HCT116 (cell line): ENCODE measurements around the gene CLCN4. TPM values are rescaled to one million over a fixed set of nuclear protein-coding genes. Genes with fewer than 3 reads are reported as not detected.

Experiments used
- ATAC-seq: fragments of 200-7000 bp; cut with Tn5 transposase; 2 replicates; pipeline ENCODE4 v1.9.1; 2020; ENCODE audit warnings: mild to moderate bottlenecking, moderate library complexity
- BruUV-seq: library from RNA; stranded (reverse); fragments of 400-500 nt; replicated peaks from 2 replicates; lab custom pipeline; 2021; lab: Mats Ljungman, UMichigan
- CTCF ChIA-PET: fragments of 300-600 bp; sonication (Branson Sonifier 250); formaldehyde crosslinking; loops from one replicate; lab custom pipeline; 2021; ENCODE audit warnings: antibody characterized with exemption; lab: Charles Lee
- POLR2A ChIA-PET: fragments of 300-600, 350-600 bp; sonication (Branson Sonifier 250); formaldehyde crosslinking; loops from one replicate; lab custom pipeline; 2021; ENCODE audit warnings: antibody characterized with exemption; lab: Charles Lee
- RAD21 ChIA-PET, 2 experiments: fragments of 300-600 bp; sonication (Branson Sonifier 250); formaldehyde crosslinking; loops; one replicate each; lab custom pipeline; 2023; ENCODE audit warnings: low total read pairs in 2 of 2; ENCODE audit not compliant: uncharacterized antibody in 2 of 2, unreplicated experiment in 2 of 2, low non-redundant PET in 1 of 2; lab: Charles Lee
- DNase-seq: peaks from one replicate; pipeline ENCODE4 v3.0.0-alpha.2; 2010; ENCODE audit warnings: low read depth, low spot score
- H2AFZ ChIP-seq: fragments of 200-600 bp; shearing (Covaris generic), sonication (generic); 2 replicates; pipeline ENCODE4 v1.6.1; 2017; ENCODE audit warnings: low read depth, mixed run types, mixed read lengths, antibody characterized with exemption, low read length; ENCODE audit not compliant: poor library complexity, severe bottlenecking
- H3K27ac ChIP-seq: 2 replicates; pipeline ENCODE4 v1.5.1; 2012; ENCODE audit warnings: low read depth, low read length
- H3K27me3 ChIP-seq: fragments of 200-600 bp; sonication (generic); 2 replicates; pipeline ENCODE4 v1.6.1; 2016; ENCODE audit warnings: mixed run types, low read length, mixed read lengths; ENCODE audit not compliant: insufficient read depth
- H3K36me3 ChIP-seq, 2 experiments: fragments of 200-500 bp in 1 of 2; fragments of 200-600 bp in 1 of 2; sonication (Bioruptor generic) in 1 of 2; sonication (generic) in 1 of 2; 2 replicates each; pipeline versions ENCODE4 v1.5.1 to v1.6.1; 2014 to 2016; ENCODE audit warnings: low read length in 2 of 2, inconsistent platforms in 1 of 2, mixed read lengths in 1 of 2, mixed run types in 1 of 2; ENCODE audit not compliant: insufficient read depth in 2 of 2, control insufficient read depth in 1 of 2
- H3K4me1 ChIP-seq, 2 experiments: fragments of 200-600 bp in 1 of 2; sonication (generic) in 1 of 2; 2 replicates each; pipeline versions ENCODE4 v1.5.1 to v1.6.1; 2012 to 2017; ENCODE audit warnings: low read length in 2 of 2, inconsistent platforms in 1 of 2, mild to moderate bottlenecking in 1 of 2, mixed read lengths in 1 of 2, mixed run types in 1 of 2, moderate library complexity in 1 of 2; ENCODE audit not compliant: insufficient read depth in 2 of 2, control insufficient read depth in 1 of 2
- H3K4me2 ChIP-seq: fragments of 200-600 bp; sonication (generic); 2 replicates; pipeline ENCODE4 v1.6.1; 2017; ENCODE audit warnings: mixed run types, low read length, mixed read lengths
- H3K4me3 ChIP-seq, 2 experiments: fragments of 200-600 bp in 1 of 2; sonication (generic) in 1 of 2; replicated peaks in 1 of 2; 2 replicates each; pipeline ENCODE4 v1.5.1; 2011 to 2016; ENCODE audit warnings: low read length in 2 of 2, control low read depth in 1 of 2, low read depth in 1 of 2, mild to moderate bottlenecking in 1 of 2, mixed read lengths in 1 of 2, mixed run types in 1 of 2
- H3K79me2 ChIP-seq: fragments of 200-600 bp; sonication (generic); 2 replicates; pipeline ENCODE4 v1.6.1; 2017; ENCODE audit warnings: mild to moderate bottlenecking, mixed run types, low read length, moderate library complexity, mixed read lengths; ENCODE audit not compliant: insufficient read depth
- H3K9ac ChIP-seq: fragments of 200-600 bp; sonication (generic); 2 replicates; pipeline ENCODE4 v1.6.1; 2016; ENCODE audit warnings: low read length, mixed read lengths
- H3K9me2 ChIP-seq: fragments of 200-600 bp; sonication (generic), shearing (Covaris generic); 2 replicates; pipeline ENCODE4 v1.6.1; 2017; ENCODE audit warnings: mixed run types, mild to moderate bottlenecking, moderate library complexity; ENCODE audit not compliant: insufficient read depth
- H3K9me3 ChIP-seq, 2 experiments: fragments of 200-500 bp in 1 of 2; fragments of 200-600 bp in 1 of 2; sonication (Bioruptor generic) in 1 of 2; sonication (generic) in 1 of 2; 2 replicates each; pipeline ENCODE4 v1.6.1; 2014 to 2017; ENCODE audit warnings: low read length in 2 of 2, mixed read lengths in 2 of 2, inconsistent platforms in 1 of 2, low read depth in 1 of 2, mild to moderate bottlenecking in 1 of 2, mixed run types in 1 of 2, moderate library complexity in 1 of 2; ENCODE audit not compliant: control insufficient read depth in 1 of 2, insufficient read depth in 1 of 2
- H4K20me1 ChIP-seq: fragments of 200-600 bp; sonication (generic), shearing (Covaris generic); 2 replicates; pipeline ENCODE4 v1.6.1; 2017; ENCODE audit warnings: mixed run types, mild to moderate bottlenecking, moderate library complexity; ENCODE audit not compliant: insufficient read depth
- ATF3 ChIP-seq: IDR thresholded peaks from 2 replicates; pipeline ENCODE4 v1.6.1; 2012
- CEBPB ChIP-seq: IDR thresholded peaks from 2 replicates; pipeline ENCODE4 v1.6.1; 2012; ENCODE audit warnings: low read depth
- CTCF ChIP-seq, 3 experiments: fragments of 200-600 bp in 1 of 3; sonication (generic) in 1 of 3; IDR thresholded peaks in 2 of 3; conservative IDR thresholded peaks in 1 of 3; 2 replicates each; pipeline ENCODE4 v1.5.1; 2012 to 2017; ENCODE audit warnings: low read depth in 2 of 3, low read length in 2 of 3, antibody characterized with exemption in 1 of 3, borderline replicate concordance in 1 of 3, control low read depth in 1 of 3, mild to moderate bottlenecking in 1 of 3, mixed read lengths in 1 of 3, mixed run types in 1 of 3, moderate library complexity in 1 of 3; ENCODE audit not compliant: insufficient read depth in 1 of 3
- EGR1 ChIP-seq: IDR thresholded peaks from 2 replicates; pipeline ENCODE4 v1.6.1; 2012; ENCODE audit warnings: low read depth
- ELF1 ChIP-seq: IDR thresholded peaks from 2 replicates; pipeline ENCODE4 v1.6.1; 2012; ENCODE audit warnings: low read depth, borderline replicate concordance
- EZH2 ChIP-seq: fragments of 200-600 bp; sonication (generic); IDR thresholded peaks from 2 replicates; pipeline ENCODE4 v1.6.1; 2017; ENCODE audit warnings: antibody characterized with exemption, mixed run types
- EZH2phosphoT487 ChIP-seq: fragments of 200-600 bp; IDR thresholded peaks from 2 replicates; pipeline ENCODE4 v1.6.1; 2018; ENCODE audit warnings: antibody characterized with exemption, borderline replicate concordance
- FOSL1 ChIP-seq: IDR thresholded peaks from 2 replicates; pipeline ENCODE4 v1.6.1; 2012; ENCODE audit warnings: low read depth
- JUND ChIP-seq: IDR thresholded peaks from 2 replicates; pipeline ENCODE4 v1.6.1; 2012
- MAX ChIP-seq: IDR thresholded peaks from 2 replicates; pipeline ENCODE4 v1.6.1; 2012
- POLR2A ChIP-seq: IDR thresholded peaks from 2 replicates; pipeline ENCODE4 v1.7.0; 2011; ENCODE audit warnings: borderline replicate concordance; ENCODE audit not compliant: insufficient read depth, insufficient read length; ENCODE audit errors: extremely low read depth
- POLR2AphosphoS5 ChIP-seq: IDR thresholded peaks from 2 replicates; pipeline ENCODE4 v1.6.1; 2011; ENCODE audit warnings: mild to moderate bottlenecking, low read depth, low read length, moderate library complexity
- RAD21 ChIP-seq: IDR thresholded peaks from 2 replicates; pipeline ENCODE4 v1.6.1; 2012; ENCODE audit warnings: low read depth, mild to moderate bottlenecking
- SIN3A ChIP-seq: IDR thresholded peaks from 2 replicates; pipeline ENCODE4 v1.6.1; 2012; ENCODE audit warnings: low read depth
- SP1 ChIP-seq: IDR thresholded peaks from 2 replicates; pipeline ENCODE4 v1.6.1; 2012; ENCODE audit warnings: low read depth
- SRF ChIP-seq: IDR thresholded peaks from 2 replicates; pipeline ENCODE4 v1.6.1; 2012; ENCODE audit warnings: low read depth
- ZBTB33 ChIP-seq: IDR thresholded peaks from 2 replicates; pipeline ENCODE4 v1.6.1; 2011; ENCODE audit warnings: mild to moderate bottlenecking, low read length, moderate library complexity; ENCODE audit not compliant: insufficient replicate concordance; ENCODE audit errors: extremely low read depth
- ZFX ChIP-seq: fragments of 450-650 bp; IDR thresholded peaks from 2 replicates; pipeline ENCODE4 v1.6.1; 2017
- ZNF274 ChIP-seq: fragments of 200-500 bp; sonication (Bioruptor generic); IDR thresholded peaks from 2 replicates; pipeline ENCODE4 v1.6.1; 2014; ENCODE audit warnings: mild to moderate bottlenecking, low read depth, low read length, inconsistent platforms
- intact Hi-C: fragments of 100-400 bp; cut with micrococcal nuclease; formaldehyde crosslinking; loops from 2 replicates; pipeline ENCODE4 v1.10.0; 2022
- total RNA-seq: library from RNA; stranded (reverse); gene quantifications from one replicate; pipeline ENCODE4 v1.2.1, GENCODE V29; 2021; ENCODE audit not compliant: unreplicated experiment

CLCN4 gene
- total RNA-seq, 1 experiment from 2014 or later, result 3.1 TPM

DNA sequence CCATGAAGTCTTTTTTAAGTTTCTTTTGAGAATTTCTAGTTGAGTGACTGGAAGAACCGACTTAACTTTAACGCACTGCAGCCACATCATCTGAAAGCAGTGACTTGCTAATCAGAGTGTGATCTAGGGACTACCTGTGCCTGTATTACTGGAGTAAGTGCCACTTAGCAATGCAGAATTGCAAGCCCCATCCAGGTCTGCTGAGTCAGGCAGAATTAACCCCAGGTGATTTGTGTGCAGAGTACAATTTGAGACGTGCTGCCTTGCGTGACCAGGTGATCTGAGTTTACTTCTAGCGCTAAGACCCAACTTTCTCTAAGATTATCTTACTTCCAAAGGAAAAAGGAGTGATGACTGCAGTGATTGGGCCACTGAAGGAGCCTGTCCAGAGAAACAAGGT, 85.3 kb downstream of the CLCN4 start:
- H3K9ac ChIP-seq, result no peak overlapping the region
- intact Hi-C loops, result no loop called here
- RAD21 ChIA-PET, result no interaction called here
- CTCF ChIA-PET, result no interaction called here
- ATAC-seq (no peak), DNase-seq (no peak)
- H3K9me3 ChIP-seq, result no peaks in the 10 kb centered on the region
- peaks cover 8 to 13% of the 10 kb centered on the region in 2 experiments for H3K4me1 ChIP-seq
- no peaks in the 10 kb centered on the region for H3K27me3 ChIP-seq
- no peak overlapping the region for H3K27ac ChIP-seq
- H2AFZ ChIP-seq, result no peak overlapping the region
- no peaks in the 10 kb centered on the region for H4K20me1 ChIP-seq
- POLR2A ChIA-PET, result no interaction called here
- no peaks in the 10 kb centered on the region for H3K36me3 ChIP-seq
- H3K4me2 ChIP-seq, result no peak overlapping the region
- TF ChIP-seq EZH2phosphoT487 (no peak), ZNF274 (no peak), ELF1 (no peak), EZH2 (no peak), SP1 (no peak), RAD21 (no peak), ZFX (no peak)
- H3K4me3 ChIP-seq, result no peak overlapping the region
- no TSS peak for BruUV-seq
- no peaks in the 10 kb centered on the region for H3K79me2 ChIP-seq
- no peaks in the 10 kb centered on the region for H3K9me2 ChIP-seq

GRCh38 chrX:10243106-10243505, 86.3 kb downstream of the CLCN4 start:
- POLR2A ChIA-PET, result no interaction called here
- ATAC-seq (no peak), DNase-seq (no peak)
- Histone ChIP-seq H3K9ac (no peak overlapping the region), H3K27ac (no peak overlapping the region), H3K9me3 (no peaks in the 10 kb centered on the region), H3K9me2 (no peaks in the 10 kb centered on the region), H3K79me2 (no peaks in the 10 kb centered on the region), H3K4me3 (no peak overlapping the region), H4K20me1 (no peaks in the 10 kb centered on the region), H3K36me3 (no peaks in the 10 kb centered on the region), H2AFZ (no peak overlapping the region), H3K4me1 (peaks cover 8 to 13% of the 10 kb centered on the region in 2 experiments), H3K4me2 (no peak overlapping the region), H3K27me3 (no peaks in the 10 kb centered on the region)
- intact Hi-C loops, result no loop called here
- no TSS peak for BruUV-seq
- RAD21 ChIA-PET, result no interaction called here
- CTCF ChIA-PET, result no interaction called here
- TF ChIP-seq JUND (no peak), SIN3A (no peak), ATF3 (no peak), FOSL1 (no peak), CEBPB (no peak), EZH2phosphoT487 (no peak), CTCF (IDR thresholded peaks at IDR 0.05 in 2 of 3, conservative IDR thresholded peaks at IDR 0.05 in 1 of 3; ENCODE audit: borderline replicate concordance in 1 of 3, insufficient read depth in 1 of 3, low read depth in 2 of 3, low read length in 2 of 3) (no peak), SP1 (no peak), ZFX (no peak), EZH2 (no peak), POLR2A (no peak), MAX (no peak), ZNF274 (no peak), RAD21 (no peak), SRF (no peak), ELF1 (no peak), EGR1 (no peak), POLR2AphosphoS5 (no peak), ZBTB33 (no peak)
